ENCODE measurements around the gene PCOLCE2.

DNA sequence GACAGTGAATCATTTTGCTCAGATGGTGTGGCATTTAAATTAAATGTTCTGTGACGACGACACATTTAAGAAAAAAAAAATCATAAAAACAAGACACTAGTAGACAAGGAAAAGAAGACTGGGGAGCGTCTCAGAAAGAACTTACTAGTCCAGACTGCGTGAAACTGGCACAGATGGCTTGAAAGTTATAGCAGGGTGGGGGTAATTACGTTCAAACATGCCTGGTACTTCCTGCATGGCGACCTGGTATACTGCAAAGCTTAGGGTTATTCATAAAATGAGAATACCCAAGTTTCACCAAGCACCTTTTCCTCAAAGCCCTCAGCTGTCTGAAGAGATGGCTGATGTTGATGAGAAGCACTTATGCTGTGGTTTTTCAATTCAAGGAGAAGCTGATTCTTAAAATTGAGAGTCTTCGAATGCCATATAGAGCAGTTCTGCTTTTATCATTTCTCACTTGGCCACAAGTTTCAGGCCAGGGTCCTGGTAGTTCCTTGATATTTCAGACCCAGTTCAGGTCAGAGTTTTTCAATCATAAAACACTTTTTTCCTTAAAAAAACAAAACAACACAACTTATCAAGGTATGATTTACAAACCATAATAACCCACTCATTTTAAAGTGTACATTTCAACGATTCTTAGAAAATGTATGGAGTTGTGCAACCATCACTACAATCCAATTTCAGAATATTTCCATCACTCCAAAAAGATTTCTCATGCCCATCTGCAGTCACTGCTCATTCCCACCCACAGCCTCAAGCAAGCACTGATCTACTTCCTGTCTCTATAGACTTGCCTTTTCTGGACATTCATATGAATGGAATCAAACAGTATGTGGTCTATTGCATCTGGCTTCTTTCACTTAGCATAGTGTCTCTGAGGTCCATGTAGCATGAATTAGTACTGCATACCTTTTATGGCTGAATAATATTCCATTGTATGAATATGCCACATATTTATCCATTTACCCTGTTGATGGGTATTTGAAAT lies 24.7 kb downstream of the PCOLCE2 start:
- TF ChIP-seq POLR2AphosphoS5 (IDR thresholded peaks at IDR 0.05), result no peak
- no peak for TF ChIP-seq CTCF (IDR thresholded peaks at IDR 0.05)
- no peak for TF ChIP-seq POLR2A (IDR thresholded peaks at IDR 0.05)

Measured in gastroesophageal sphincter (tissue), 3 donors.